ENCODE results near the gene MIOX. TPM values are rescaled to one million over a fixed set of nuclear protein-coding genes. Genes with fewer than 3 reads are reported as not detected.

MIOX gene
- total RNA-seq, 1 donor from 2014 or later: 0.35 TPM

GRCh38 chr22:50527921-50528681 lies 41.4 kb downstream of the MIOX start:
- Mint-ChIP-seq H3K27me3 (ENCODE audit: low read depth) (peaks cover 65% of the 10 kb centered on the region), H3K27ac (ENCODE audit: unreplicated experiment) (no peak overlapping the region), H3K4me3 (peak overlapping the region; percentile 85), H3K36me3 (ENCODE audit: low read depth) (peaks cover 6% of the 10 kb centered on the region), H3K9me3 (no peaks in the 10 kb centered on the region), H3K4me1 (peaks cover 23% of the 10 kb centered on the region)
- TF ChIP-seq, protein P1, sequence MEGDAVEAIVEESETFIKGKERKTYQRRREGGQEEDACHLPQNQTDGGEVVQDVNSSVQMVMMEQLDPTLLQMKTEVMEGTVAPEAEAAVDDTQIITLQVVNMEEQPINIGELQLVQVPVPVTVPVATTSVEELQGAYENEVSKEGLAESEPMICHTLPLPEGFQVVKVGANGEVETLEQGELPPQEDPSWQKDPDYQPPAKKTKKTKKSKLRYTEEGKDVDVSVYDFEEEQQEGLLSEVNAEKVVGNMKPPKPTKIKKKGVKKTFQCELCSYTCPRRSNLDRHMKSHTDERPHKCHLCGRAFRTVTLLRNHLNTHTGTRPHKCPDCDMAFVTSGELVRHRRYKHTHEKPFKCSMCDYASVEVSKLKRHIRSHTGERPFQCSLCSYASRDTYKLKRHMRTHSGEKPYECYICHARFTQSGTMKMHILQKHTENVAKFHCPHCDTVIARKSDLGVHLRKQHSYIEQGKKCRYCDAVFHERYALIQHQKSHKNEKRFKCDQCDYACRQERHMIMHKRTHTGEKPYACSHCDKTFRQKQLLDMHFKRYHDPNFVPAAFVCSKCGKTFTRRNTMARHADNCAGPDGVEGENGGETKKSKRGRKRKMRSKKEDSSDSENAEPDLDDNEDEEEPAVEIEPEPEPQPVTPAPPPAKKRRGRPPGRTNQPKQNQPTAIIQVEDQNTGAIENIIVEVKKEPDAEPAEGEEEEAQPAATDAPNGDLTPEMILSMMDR (conservative IDR thresholded peaks at IDR 0.05): no peak
- DNase-seq (ENCODE audit: low read depth, low spot score): no peak

DNA sequence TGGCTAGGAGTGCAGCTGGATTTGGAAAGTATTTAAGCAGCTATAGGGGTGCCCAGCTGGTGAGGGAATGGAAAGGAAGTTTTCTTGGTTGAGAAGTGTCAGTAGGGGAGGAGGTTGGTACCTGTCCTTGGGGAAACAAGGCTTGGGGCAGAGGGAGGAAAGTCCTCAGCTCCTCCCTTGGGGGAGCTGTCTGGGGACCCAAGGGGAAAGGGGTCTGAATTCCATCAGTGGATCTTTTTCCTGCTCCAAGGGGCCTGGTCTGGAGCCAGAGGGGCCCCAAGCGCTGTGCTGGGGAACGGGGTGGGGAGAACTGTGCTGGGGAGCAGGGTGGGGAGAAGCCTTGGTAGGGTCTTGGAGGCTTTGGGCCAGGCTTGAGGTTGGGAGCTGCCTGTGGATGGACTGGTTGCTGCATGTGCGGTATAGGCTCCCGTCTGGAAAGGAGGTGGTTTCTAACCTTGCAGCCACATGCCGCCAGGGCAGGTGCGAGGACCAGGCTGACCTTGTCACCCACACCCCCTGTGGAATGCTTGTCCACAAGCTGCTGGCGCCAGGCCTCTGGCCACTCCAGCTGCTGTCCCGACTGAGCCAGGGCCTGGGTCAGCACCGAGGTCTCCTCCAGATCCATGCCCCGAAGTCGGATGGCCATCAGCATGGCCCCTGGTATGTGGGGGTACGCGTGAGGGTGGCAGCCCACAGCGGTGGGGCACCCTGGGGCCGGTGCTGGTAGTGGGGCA lies 42.2 kb downstream of the MIOX start:
- DNase-seq (ENCODE audit: low read depth, low spot score): no peak
- Mint-ChIP-seq H3K27ac (ENCODE audit: unreplicated experiment) (no peak overlapping the region), H3K27me3 (ENCODE audit: low read depth) (peaks cover 72% of the 10 kb centered on the region), H3K4me3 (peak overlapping the region; percentile 85), H3K36me3 (ENCODE audit: low read depth) (peaks cover 6% of the 10 kb centered on the region), H3K4me1 (peaks cover 27% of the 10 kb centered on the region), H3K9me3 (no peaks in the 10 kb centered on the region)
- TF ChIP-seq, protein P1 (conservative IDR thresholded peaks at IDR 0.05): no peak

DNA sequence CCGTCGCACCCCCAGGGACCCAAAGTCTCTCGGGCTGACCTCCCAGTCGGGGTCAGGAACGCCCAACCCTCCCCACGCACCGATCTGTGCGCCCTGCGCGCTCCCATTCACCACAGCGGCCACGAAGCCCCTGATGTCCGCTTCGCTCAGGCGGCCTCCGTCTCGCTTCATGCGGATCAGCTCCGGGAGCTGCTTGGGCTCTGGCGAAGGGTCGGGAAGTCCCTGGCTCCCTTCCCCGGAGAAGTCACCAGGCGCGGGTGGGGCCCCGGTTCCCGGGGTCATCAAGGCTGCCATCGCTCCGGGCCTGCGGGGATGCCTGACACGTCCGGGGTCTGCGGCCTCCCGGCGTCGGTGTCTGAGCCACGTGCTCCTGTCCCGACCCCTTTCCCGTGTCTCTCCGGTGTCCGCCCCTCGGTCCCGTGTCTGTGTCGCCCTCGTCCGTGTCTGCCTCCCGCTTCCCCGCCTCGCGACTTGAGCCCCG lies 42.8 kb downstream of the MIOX start:
- H3K9me3 Mint-ChIP-seq: no peaks in the 10 kb centered on the region
- TF ChIP-seq, protein P1 (conservative IDR thresholded peaks at IDR 0.05): no peak
- peak overlapping the region; percentile 31 for H3K4me3 Mint-ChIP-seq
- H3K27ac Mint-ChIP-seq (ENCODE audit: unreplicated experiment): no peak overlapping the region
- peaks cover 78% of the 10 kb centered on the region for H3K27me3 Mint-ChIP-seq (ENCODE audit: low read depth)
- H3K4me1 Mint-ChIP-seq: peaks cover 31% of the 10 kb centered on the region
- no peak for DNase-seq (ENCODE audit: low read depth, low spot score)
- H3K36me3 Mint-ChIP-seq (ENCODE audit: low read depth): peaks cover 6% of the 10 kb centered on the region

GRCh38 chr22:50529897-50530579 lies 43.4 kb downstream of the MIOX start, which contains the start of gene TYMP:
Gene TYMP (minus strand): TSS chr22:50530012. CDS start chr22:50529709, 303 bp downstream.
- Mint-ChIP-seq H3K27ac (ENCODE audit: unreplicated experiment) (no peak within 1 kb of the TSS), H3K27me3 (ENCODE audit: low read depth) (peaks cover 76% of the 10 kb centered on the region), H3K36me3 (ENCODE audit: low read depth) (peaks cover 3% of the 10 kb centered on the region), H3K4me1 (peaks cover 29% of the 10 kb centered on the region), H3K9me3 (no peaks in the 10 kb centered on the region), H3K4me3 (peak within 1 kb of the TSS; percentile 85)
- DNase-seq (ENCODE audit: low read depth, low spot score): no peak
- TF ChIP-seq, protein P1 (conservative IDR thresholded peaks at IDR 0.05): no peak

DNA sequence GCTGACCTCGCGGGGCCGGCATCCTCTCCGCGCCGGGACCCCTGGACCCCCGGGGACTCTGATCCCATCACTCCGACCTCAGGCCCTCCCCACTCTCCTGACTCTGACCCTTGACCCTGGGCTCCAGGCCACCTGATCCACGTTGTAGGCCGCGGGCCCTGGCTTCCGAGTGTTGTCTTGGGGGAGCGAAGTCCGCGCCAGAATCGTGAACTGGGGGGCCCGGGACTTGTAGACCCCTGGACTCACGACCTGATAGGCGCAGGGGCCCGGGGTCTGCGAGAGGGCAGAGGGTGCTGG lies 43.9 kb downstream of the MIOX start:
- Mint-ChIP-seq H3K36me3 (ENCODE audit: low read depth) (peaks cover 3% of the 10 kb centered on the region), H3K27ac (ENCODE audit: unreplicated experiment) (no peak overlapping the region), H3K27me3 (ENCODE audit: low read depth) (peaks cover 76% of the 10 kb centered on the region), H3K4me3 (peak overlapping the region; percentile 59), H3K4me1 (peaks cover 29% of the 10 kb centered on the region), H3K9me3 (no peaks in the 10 kb centered on the region)
- TF ChIP-seq, protein P1 (conservative IDR thresholded peaks at IDR 0.05): no peak
- DNase-seq (ENCODE audit: low read depth, low spot score): no peak
